Small intestine (tissue), 7 donors: Measurements from ENCODE around the gene KCNN3. TPM values are rescaled to one million over a fixed set of nuclear protein-coding genes. Genes with fewer than 3 reads are reported as not detected.

Experiments used
- DNase-seq, 2 donors: peaks; one replicate each; pipeline versions ENCODE4 v3.0.0 to v3.0.0-alpha.2; 2013
- FAIRE-seq: peaks from 2 replicates; lab custom pipeline; 2012; peaks lifted over from hg19 to GRCh38; lab: Jason Lieb, UNC
- H3K27ac ChIP-seq, 3 donors: one replicate each; pipeline ENCODE4 v1.5.1; 2013; ENCODE audit warnings: low read length in 2 of 3, mild to moderate bottlenecking in 2 of 3, control low read depth in 1 of 3, inconsistent platforms in 1 of 3, low read depth in 1 of 3, moderate library complexity in 1 of 3
- H3K27me3 ChIP-seq, 3 donors: one replicate each; pipeline ENCODE4 v1.6.1; 2013; ENCODE audit warnings: low read length in 3 of 3, inconsistent platforms in 1 of 3; ENCODE audit not compliant: control insufficient read depth in 3 of 3, insufficient read depth in 3 of 3
- H3K36me3 ChIP-seq, 3 donors: one replicate each; pipeline ENCODE4 v1.6.1; 2013; ENCODE audit warnings: low read length in 3 of 3, inconsistent platforms in 1 of 3, low read depth in 1 of 3, mild to moderate bottlenecking in 1 of 3, moderate library complexity in 1 of 3; ENCODE audit not compliant: control insufficient read depth in 3 of 3, insufficient read depth in 2 of 3
- H3K4me1 ChIP-seq, 3 donors: one replicate each; pipeline ENCODE4 v1.6.1; 2013; ENCODE audit warnings: low read length in 2 of 3, inconsistent platforms in 1 of 3, low read depth in 1 of 3, mild to moderate bottlenecking in 1 of 3, moderate library complexity in 1 of 3; ENCODE audit not compliant: control insufficient read depth in 3 of 3, insufficient read depth in 2 of 3
- H3K4me3 ChIP-seq, 3 donors: one replicate each; pipeline ENCODE4 v1.5.1; 2013; ENCODE audit warnings: low read length in 3 of 3, control low read depth in 1 of 3, inconsistent platforms in 1 of 3, low read depth in 1 of 3, mild to moderate bottlenecking in 1 of 3, moderate library complexity in 1 of 3
- H3K9me3 ChIP-seq, 2 donors: one replicate each; pipeline ENCODE4 v1.6.1; 2013; ENCODE audit warnings: low read depth in 1 of 2, low read length in 1 of 2; ENCODE audit not compliant: control insufficient read depth in 2 of 2, insufficient read depth in 1 of 2
- WGBS, 3 donors: extraction: QIAGEN DNeasy Blood & Tissue Kit; methylation state at CpG; one replicate each; pipeline ENCODE4 v1.1.7; 2013; 5-methylcytosine and 5-hydroxymethylcytosine counted together
- polyA plus RNA-seq, 4 donors: library from polyadenylated mRNA; stranded (reverse) in 3 of 4; unstranded in 1 of 4; fragments of 200-250 nt in 3 of 4; fragments of 120-200 nt in 1 of 4; gene quantifications; one replicate each; pipeline versions ENCODE4 v1.2.1 to v1.2.3, GENCODE V29; 2013
- donor health status: healthy with polysubstance abuse.
- donor health status: control.
- donor health status: control.
- donor health status: Bipolar disorder and iron deficiency.
- donor health status: healthy.

The KCNN3 gene
- polyA plus RNA-seq, 4 donors: 0.27 to 1.6 (median 0.94) TPM

DNA sequence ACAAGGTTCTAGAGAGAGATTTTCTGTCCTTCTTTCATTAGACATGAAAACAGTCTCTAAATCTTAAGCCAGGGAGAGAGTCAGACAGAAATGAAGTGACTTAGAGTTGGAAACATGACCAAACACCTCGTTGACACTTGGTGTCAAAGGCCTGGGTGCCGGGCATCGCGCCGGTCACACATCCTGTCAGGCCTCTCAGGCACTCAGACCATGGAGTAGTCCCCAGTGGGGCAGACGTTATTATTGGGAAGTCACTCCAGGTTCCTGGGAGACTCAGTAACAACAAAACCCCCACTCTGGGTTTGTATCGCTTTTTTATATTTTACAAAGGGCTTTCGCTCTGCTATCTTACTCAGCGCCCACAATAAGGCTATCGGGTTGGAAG lies 25.8 kb downstream of the KCNN3 start:
- Histone ChIP-seq H3K36me3 (no peaks in the 10 kb centered on the region), H3K4me1 (peaks cover 0 to 20% (median 0%) of the 10 kb centered on the region in 3 donors), H3K4me3 (no peak overlapping the region), H3K27ac (no peak overlapping the region), H3K9me3 (no peaks in the 10 kb centered on the region), H3K27me3 (peaks cover 0 to 2% (median 0%) of the 10 kb centered on the region in 3 donors)
- DNase-seq (no peak), FAIRE-seq (no peak)
- 84 to 89% (median 88%) methylated on average over 10 of the region's 10 CpGs for WGBS, 3 donors

DNA sequence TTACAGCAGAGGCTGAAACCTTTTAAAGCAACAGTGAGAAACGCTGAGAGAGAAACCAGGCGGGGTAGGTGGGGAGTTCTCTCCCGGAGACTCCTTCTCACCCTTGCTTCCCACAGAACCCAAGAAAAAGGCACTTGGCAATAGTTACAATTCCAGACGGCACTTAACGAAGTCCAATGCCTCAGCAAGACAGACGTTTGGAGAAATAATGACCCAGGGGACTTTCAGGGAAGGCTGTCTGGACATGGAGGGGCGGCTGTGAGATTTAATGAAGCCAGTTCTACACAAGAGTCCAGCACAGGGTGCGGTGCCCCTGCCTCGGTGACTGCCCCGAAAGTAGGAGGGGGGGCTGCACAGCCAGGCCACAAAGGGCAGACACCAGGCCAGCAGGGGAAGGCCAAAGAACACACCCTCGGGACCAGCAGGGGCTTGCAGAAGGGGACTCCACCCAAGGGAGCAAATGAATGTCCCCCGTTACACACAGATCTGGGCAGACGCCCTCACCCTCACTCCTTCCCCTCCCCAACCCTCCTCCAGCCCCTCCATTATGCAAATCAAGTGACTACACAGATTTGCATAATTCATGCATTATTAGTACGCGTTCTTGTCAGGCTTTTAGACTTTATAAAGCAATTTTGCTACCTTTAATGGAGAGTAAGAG lies 26.3 kb downstream of the KCNN3 start:
- peaks cover 0 to 2% (median 0%) of the 10 kb centered on the region in 3 donors for H3K27me3 ChIP-seq
- 69 to 74% (median 69%) methylated on average over 15 of the region's 15 CpGs for WGBS, 3 donors
- FAIRE-seq: no peak
- no peaks in the 10 kb centered on the region for H3K36me3 ChIP-seq
- no peak for DNase-seq
- H3K27ac ChIP-seq: no peak overlapping the region
- peaks cover 0 to 20% (median 0%) of the 10 kb centered on the region in 3 donors for H3K4me1 ChIP-seq
- H3K4me3 ChIP-seq: no peak overlapping the region
- H3K9me3 ChIP-seq: no peaks in the 10 kb centered on the region

DNA sequence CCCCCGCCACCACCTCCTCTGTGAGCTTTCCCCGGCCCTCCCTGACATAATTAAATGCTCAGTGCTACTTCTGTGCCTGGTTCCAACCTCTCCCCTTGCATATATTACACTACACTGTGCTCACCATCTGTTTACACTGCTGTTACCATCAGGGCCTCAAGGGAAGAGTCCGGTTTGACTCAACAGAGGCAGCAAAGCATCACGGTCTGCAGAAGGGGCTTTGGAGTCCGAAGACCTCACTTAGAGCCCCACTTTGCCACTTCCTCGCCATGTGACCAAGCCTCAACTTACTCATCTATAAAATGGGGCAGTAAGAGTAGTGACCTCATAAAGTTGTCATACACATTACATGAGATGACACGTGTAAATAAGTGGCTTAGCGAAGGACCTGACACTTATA lies 27.4 kb downstream of the KCNN3 start:
- FAIRE-seq (no peak), DNase-seq (no peak)
- no peak overlapping the region for H3K27ac ChIP-seq
- H3K4me1 ChIP-seq: peaks cover 0 to 20% (median 0%) of the 10 kb centered on the region in 3 donors
- no peaks in the 10 kb centered on the region for H3K36me3 ChIP-seq
- 82 to 84% (median 82%) methylated on average over 7 of the region's 8 CpGs for WGBS, 3 donors
- H3K4me3 ChIP-seq: no peak overlapping the region
- H3K9me3 ChIP-seq: peaks cover 0 to 2% of the 10 kb centered on the region in 2 donors
- H3K27me3 ChIP-seq: peaks cover 0 to 2% (median 0%) of the 10 kb centered on the region in 3 donors

DNA sequence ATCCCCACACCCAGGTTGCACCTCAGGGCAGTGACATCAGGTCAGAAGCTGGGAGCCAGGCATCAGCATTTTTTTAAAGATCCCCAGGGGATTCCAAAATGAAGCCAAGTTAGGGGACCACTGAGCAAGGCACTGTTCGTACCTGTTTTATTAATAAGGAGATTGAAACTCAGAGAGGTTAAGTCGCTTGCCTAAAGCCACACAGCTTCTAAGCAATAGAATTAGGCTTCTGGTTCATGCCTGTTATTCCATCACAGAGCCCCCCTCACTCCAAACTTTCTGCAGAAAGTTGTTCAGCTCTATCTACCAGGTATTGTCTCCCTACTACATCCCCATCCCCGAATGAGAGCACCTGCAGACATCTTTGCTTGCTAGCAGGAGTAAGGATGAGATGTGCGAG lies 28.7 kb downstream of the KCNN3 start:
- H3K4me1 ChIP-seq: peaks cover 0 to 20% (median 0%) of the 10 kb centered on the region in 3 donors
- H3K9me3 ChIP-seq: peaks cover 0 to 2% of the 10 kb centered on the region in 2 donors
- WGBS, 3 donors: 70 to 76% (median 76%) methylated on average over 4 of the region's 4 CpGs
- no peak overlapping the region for H3K27ac ChIP-seq
- no peak for DNase-seq
- FAIRE-seq: no peak
- no peak overlapping the region for H3K4me3 ChIP-seq
- H3K36me3 ChIP-seq: no peaks in the 10 kb centered on the region
- H3K27me3 ChIP-seq: peaks cover 0 to 2% (median 0%) of the 10 kb centered on the region in 3 donors

DNA sequence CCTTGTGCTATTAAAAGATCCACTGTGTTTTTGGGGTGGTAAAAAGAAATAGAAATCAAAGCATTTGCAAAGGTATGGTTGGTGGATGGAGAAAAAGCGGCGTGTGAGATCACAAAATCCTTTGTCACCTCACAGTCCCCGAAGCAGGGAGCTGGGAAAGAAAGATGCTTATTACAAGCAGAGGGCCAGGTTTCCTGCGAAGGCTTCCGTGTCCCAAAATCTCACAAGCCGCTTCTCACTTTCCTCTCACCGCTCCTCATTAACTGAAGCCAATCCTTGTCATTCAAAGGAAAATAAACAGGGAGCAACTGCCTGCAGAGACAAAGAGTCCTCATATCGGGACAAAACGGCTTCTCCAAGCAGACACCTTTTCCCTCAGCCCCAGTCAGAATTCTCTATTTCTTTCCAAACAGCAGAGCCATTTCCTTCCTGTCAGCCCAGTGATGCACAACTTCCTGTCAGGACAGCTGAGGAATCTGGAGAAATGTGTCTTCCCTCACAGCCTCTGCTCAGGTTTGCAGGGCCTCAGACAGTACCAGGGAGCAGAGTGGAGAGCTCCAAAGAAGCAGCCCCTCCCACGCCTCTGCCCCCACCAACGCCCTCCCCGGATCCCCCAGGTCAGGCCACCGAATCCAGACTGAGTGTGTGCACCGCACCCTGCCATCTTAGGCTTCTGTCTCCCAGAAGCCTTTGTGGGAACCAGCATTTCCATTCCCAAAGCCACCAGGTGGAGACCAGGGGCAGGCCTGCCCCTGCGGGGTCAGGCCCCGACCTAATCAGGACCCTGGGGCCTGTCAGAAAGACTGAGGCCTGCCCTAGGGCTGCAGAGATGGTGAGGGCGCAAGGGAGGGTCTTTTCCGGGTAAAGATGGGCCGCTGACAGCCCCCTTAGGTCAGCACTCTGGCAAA lies 29.6 kb downstream of the KCNN3 start:
- no peak overlapping the region for H3K4me3 ChIP-seq
- no peak for DNase-seq
- 73 to 83% (median 81%) methylated on average over 19 of the region's 19 CpGs for WGBS, 3 donors
- peak overlapping the region in 1 of 3 donors; percentile 42 for H3K27ac ChIP-seq
- peaks cover 0 to 2% (median 0%) of the 10 kb centered on the region in 3 donors for H3K27me3 ChIP-seq
- no peak for FAIRE-seq
- no peaks in the 10 kb centered on the region for H3K36me3 ChIP-seq
- H3K9me3 ChIP-seq: peaks cover 0 to 2% of the 10 kb centered on the region in 2 donors
- H3K4me1 ChIP-seq: peaks cover 0 to 17% (median 2%) of the 10 kb centered on the region in 3 donors

DNA sequence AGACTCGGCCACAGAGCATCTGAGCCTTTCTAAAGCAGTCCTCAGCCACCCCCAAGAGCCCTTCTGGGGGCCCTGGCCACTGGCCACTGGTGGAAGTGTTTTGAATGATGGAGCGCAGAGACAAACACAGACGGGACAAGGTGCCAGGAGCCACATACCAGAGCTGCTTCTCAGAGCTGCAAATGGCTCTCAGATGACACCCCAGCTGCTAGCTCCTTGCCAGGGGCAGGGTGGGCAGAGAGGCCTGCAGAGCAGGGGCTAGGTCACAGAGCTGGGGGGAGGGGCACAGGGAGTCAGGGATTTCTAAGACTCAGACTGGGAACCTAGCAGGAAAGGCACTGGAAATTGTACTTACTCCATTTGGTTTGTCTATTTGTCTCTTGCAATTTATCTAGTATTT lies 30.4 kb downstream of the KCNN3 start:
- Histone ChIP-seq H3K4me3 (no peak overlapping the region), H3K27me3 (peaks cover 0 to 2% (median 0%) of the 10 kb centered on the region in 3 donors), H3K4me1 (peaks cover 0 to 18% (median 2%) of the 10 kb centered on the region in 3 donors), H3K27ac (no peak overlapping the region), H3K36me3 (no peaks in the 10 kb centered on the region), H3K9me3 (peaks cover 0 to 2% of the 10 kb centered on the region in 2 donors)
- DNase-seq (no peak), FAIRE-seq (no peak)
- WGBS, 3 donors: 53 to 65% (median 61%) methylated on average over 3 of the region's 3 CpGs

DNA sequence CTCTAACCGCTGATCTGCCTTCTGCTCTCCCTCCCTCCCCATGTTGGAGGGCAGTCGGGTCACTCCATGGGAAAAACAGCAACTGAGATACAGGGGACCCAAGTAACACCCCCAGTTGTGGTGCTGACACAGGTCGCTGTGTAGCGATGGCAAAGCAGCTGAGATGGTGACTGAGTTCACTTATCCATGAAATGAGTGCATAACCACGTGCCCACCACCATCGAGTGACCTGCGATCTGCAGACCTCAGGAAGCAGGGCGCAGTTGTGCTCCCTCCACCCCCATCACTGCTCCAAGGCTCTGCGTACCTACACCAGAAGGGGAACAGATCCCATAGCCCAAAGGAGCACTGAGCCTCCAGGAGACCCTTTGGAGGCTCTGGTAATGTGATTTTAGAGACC lies 31.1 kb downstream of the KCNN3 start:
- H3K4me3 ChIP-seq: no peak overlapping the region
- DNase-seq: no peak
- 89 to 96% (median 91%) methylated on average over 9 of the region's 9 CpGs for WGBS, 3 donors
- no peak overlapping the region for H3K27ac ChIP-seq
- peaks cover 0 to 2% of the 10 kb centered on the region in 2 donors for H3K9me3 ChIP-seq
- H3K4me1 ChIP-seq: peaks cover 0 to 20% (median 2%) of the 10 kb centered on the region in 3 donors
- peaks cover 0 to 2% (median 0%) of the 10 kb centered on the region in 3 donors for H3K27me3 ChIP-seq
- no peak for FAIRE-seq
- H3K36me3 ChIP-seq: no peaks in the 10 kb centered on the region

DNA sequence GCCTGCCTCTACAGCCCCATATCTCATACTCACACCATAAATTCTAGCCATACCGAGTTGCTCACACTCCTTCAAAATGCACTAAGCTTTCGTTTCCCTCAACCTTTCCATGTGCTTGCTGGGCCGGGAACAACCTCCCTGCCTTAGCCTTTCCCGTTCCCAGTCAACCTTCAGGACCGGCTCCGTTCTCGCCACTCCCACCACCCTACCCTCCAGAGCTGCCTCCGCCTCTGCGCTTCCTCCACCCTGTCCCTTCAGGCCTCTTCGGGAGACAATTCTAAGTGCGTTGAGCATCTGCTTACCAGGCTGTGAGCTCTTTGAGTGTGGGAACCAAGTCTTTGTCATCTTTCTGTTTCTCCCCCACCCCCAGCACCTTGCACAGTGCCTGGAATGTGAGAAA lies 31.6 kb downstream of the KCNN3 start:
- Histone ChIP-seq H3K36me3 (peaks cover 0 to under 1% (median 0%) of the 10 kb centered on the region in 3 donors), H3K4me3 (no peak overlapping the region), H3K9me3 (peaks cover 0 to 2% of the 10 kb centered on the region in 2 donors), H3K4me1 (peaks cover 0 to 20% (median 2%) of the 10 kb centered on the region in 3 donors), H3K27ac (no peak overlapping the region), H3K27me3 (peaks cover 0 to 2% (median 0%) of the 10 kb centered on the region in 3 donors)
- FAIRE-seq (no peak), DNase-seq (no peak)
- 83 to 88% (median 84%) methylated on average over 11 of the region's 11 CpGs for WGBS, 3 donors
